Measurements from ENCODE around the gene ZNF79. TPM values are rescaled to one million over a fixed set of nuclear protein-coding genes. Genes with fewer than 3 reads are reported as not detected.

ZNF79 gene
- total RNA-seq, 1 donor = 11.9 TPM

GRCh38 chr9:127448112-127448805, 24.1 kb downstream of the ZNF79 start:
- DNase-seq (ENCODE audit: insufficient read length, low spot score, missing footprints) = no peak
- peaks cover 70% of the 10 kb centered on the region for H3K36me3 ChIP-seq (ENCODE audit: insufficient read depth, low read length)
- peak overlapping the region; percentile 96 for H3K4me2 ChIP-seq (ENCODE audit: insufficient read depth, low read length)
- H2AFZ ChIP-seq (ENCODE audit: low read length) = no peak overlapping the region
- peaks cover 34% of the 10 kb centered on the region for H3K4me1 ChIP-seq (ENCODE audit: insufficient read depth, low read length)
- no peaks in the 10 kb centered on the region for H3K27me3 ChIP-seq (ENCODE audit: insufficient read depth, low read length)
- peak overlapping the region; percentile 44 for H3K27ac ChIP-seq (ENCODE audit: low read depth, low read length)
- no peak for TF ChIP-seq CTCF (IDR thresholded peaks at IDR 0.05; ENCODE audit: extremely low read depth, low read depth, low read length)
- H3K4me3 ChIP-seq (ENCODE audit: insufficient read depth, low read length) = peak overlapping the region; percentile 95
- H4K20me1 ChIP-seq (ENCODE audit: insufficient read depth, low read length) = peaks cover 49% of the 10 kb centered on the region
- H3K79me2 ChIP-seq (ENCODE audit: insufficient read depth, low read length) = peaks cover 48% of the 10 kb centered on the region
- H3K9me3 ChIP-seq (ENCODE audit: low read depth, low read length) = peaks cover 14% of the 10 kb centered on the region

DNA sequence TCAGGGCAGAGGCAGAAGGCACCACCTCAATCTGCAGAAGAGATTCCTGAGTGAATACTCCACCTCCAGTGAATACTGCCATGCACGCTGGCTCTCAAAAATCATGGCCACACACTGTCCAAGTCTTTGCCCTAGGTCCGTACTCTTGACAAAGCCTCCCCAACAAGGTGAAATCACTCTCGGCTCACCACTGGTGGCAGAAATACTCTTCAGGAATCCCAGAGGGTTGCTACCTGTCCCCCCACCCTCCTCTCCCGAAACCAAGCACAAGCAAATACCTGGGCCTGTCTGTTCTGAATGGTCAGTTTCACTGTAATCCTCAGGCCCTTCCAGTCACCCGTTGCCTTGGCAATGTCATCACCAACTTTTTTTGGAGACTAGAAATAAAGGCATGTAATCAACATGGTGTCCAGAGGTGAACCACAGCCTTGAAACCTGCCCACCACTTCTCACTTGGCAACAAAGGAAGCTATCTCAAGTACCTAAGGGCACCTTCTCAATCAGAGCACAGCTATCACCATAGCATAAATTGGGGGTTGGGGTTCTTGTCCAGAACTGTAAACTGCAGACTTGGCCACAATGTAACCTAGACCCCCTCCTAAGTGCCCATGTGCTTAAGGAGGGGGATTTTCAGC, 25.3 kb downstream of the ZNF79 start:
- DNase-seq (ENCODE audit: insufficient read length, low spot score, missing footprints) = peak; percentile 52
- Histone ChIP-seq H3K4me3 (ENCODE audit: insufficient read depth, low read length) (peak overlapping the region; percentile 95), H3K27me3 (ENCODE audit: insufficient read depth, low read length) (no peaks in the 10 kb centered on the region), H3K79me2 (ENCODE audit: insufficient read depth, low read length) (peaks cover 48% of the 10 kb centered on the region), H3K9me3 (ENCODE audit: low read depth, low read length) (peaks cover 9% of the 10 kb centered on the region), H3K36me3 (ENCODE audit: insufficient read depth, low read length) (peaks cover 61% of the 10 kb centered on the region), H4K20me1 (ENCODE audit: insufficient read depth, low read length) (peaks cover 49% of the 10 kb centered on the region), H3K4me2 (ENCODE audit: insufficient read depth, low read length) (peak overlapping the region; percentile 96), H3K4me1 (ENCODE audit: insufficient read depth, low read length) (peaks cover 34% of the 10 kb centered on the region), H2AFZ (ENCODE audit: low read length) (no peak overlapping the region), H3K27ac (ENCODE audit: low read depth, low read length) (peak overlapping the region; percentile 92)
- TF ChIP-seq CTCF (IDR thresholded peaks at IDR 0.05; ENCODE audit: extremely low read depth, low read depth, low read length) = no peak

GRCh38 chr9:127450243-127450760, 26.1 kb downstream of the ZNF79 start:
- Histone ChIP-seq H3K27ac (ENCODE audit: low read depth, low read length) (peak overlapping the region; percentile 92), H3K79me2 (ENCODE audit: insufficient read depth, low read length) (peaks cover 48% of the 10 kb centered on the region), H3K27me3 (ENCODE audit: insufficient read depth, low read length) (no peaks in the 10 kb centered on the region), H2AFZ (ENCODE audit: low read length) (no peak overlapping the region), H4K20me1 (ENCODE audit: insufficient read depth, low read length) (peaks cover 49% of the 10 kb centered on the region), H3K4me1 (ENCODE audit: insufficient read depth, low read length) (peaks cover 34% of the 10 kb centered on the region), H3K9me3 (ENCODE audit: low read depth, low read length) (peaks cover under 1% of the 10 kb centered on the region), H3K36me3 (ENCODE audit: insufficient read depth, low read length) (peaks cover 52% of the 10 kb centered on the region), H3K4me2 (ENCODE audit: insufficient read depth, low read length) (peak overlapping the region; percentile 96), H3K4me3 (ENCODE audit: insufficient read depth, low read length) (peak overlapping the region; percentile 95)
- DNase-seq (ENCODE audit: insufficient read length, low spot score, missing footprints) = peak; percentile 86
- TF ChIP-seq CTCF (IDR thresholded peaks at IDR 0.05; ENCODE audit: extremely low read depth, low read depth, low read length) = no peak

Data from osteoblast (primary cell).